ENCODE measurements around the gene BGLAP. TPM values are rescaled to one million over a fixed set of nuclear protein-coding genes. Genes with fewer than 3 reads are reported as not detected.

The BGLAP gene
- polyA plus RNA-seq, 1 experiment, result 0.12 TPM

DNA sequence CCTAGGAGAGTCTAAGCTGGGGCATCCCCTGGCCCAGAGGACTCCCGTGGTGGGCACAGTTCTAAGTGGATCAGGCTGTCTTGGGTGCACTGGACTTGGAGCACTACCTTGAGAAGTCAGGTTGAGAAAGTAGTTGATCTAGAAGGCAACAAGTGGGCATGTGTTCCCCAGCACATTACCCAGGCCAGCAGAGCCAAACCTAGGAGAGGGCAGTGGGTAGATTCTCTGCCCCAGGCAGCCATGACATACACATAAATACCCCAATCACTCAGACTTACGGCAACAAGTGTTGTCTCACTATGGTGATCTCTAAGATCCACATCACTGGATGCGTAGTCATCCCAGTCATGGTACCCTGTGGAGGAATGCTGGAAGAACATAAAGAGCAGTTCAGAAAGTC lies 30.7 kb upstream of the BGLAP start:
- ChIA-PET POLR2A (no interaction called here), CTCF (interaction anchor here (3.0 kb wide), 1 partner anchor 14 kb away, joined by 13 read pairs; no protein-coding TSS in a partner anchor)
- H3K27ac ChIP-seq (ENCODE audit: low read depth, low read length), result no peak overlapping the region
- TF ChIP-seq, protein P1, sequence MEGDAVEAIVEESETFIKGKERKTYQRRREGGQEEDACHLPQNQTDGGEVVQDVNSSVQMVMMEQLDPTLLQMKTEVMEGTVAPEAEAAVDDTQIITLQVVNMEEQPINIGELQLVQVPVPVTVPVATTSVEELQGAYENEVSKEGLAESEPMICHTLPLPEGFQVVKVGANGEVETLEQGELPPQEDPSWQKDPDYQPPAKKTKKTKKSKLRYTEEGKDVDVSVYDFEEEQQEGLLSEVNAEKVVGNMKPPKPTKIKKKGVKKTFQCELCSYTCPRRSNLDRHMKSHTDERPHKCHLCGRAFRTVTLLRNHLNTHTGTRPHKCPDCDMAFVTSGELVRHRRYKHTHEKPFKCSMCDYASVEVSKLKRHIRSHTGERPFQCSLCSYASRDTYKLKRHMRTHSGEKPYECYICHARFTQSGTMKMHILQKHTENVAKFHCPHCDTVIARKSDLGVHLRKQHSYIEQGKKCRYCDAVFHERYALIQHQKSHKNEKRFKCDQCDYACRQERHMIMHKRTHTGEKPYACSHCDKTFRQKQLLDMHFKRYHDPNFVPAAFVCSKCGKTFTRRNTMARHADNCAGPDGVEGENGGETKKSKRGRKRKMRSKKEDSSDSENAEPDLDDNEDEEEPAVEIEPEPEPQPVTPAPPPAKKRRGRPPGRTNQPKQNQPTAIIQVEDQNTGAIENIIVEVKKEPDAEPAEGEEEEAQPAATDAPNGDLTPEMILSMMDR (IDR thresholded peaks at IDR 0.05; ENCODE audit: low read depth, low read length), result no peak
- no peak overlapping the region for H3K4me3 ChIP-seq (ENCODE audit: low read depth, low read length)
- no peaks in the 10 kb centered on the region for H3K9me3 ChIP-seq (ENCODE audit: control insufficient read depth, insufficient read depth, low read length)
- H3K27me3 ChIP-seq (ENCODE audit: control insufficient read depth, insufficient read depth, low read length), result no peaks in the 10 kb centered on the region
- no peak for DNase-seq (ENCODE audit: low read depth, low spot score)

- ChIA-PET CTCF (interaction anchor here (1.5 to 5.1 kb wide), 2 partner anchors 13 kb away, joined by 7 to 37 read pairs; no protein-coding TSS in a partner anchor), POLR2A (interaction anchor here (0.9 to 1.7 kb wide), 8 partner anchors 8 to 289 kb away, joined by 3 to 18 read pairs (median 5); partner anchors contain the start of genes LMNA, MEF2D and SLC25A44)
- Histone ChIP-seq H3K27ac (ENCODE audit: low read depth, low read length) (peak overlapping the region; percentile 96), H3K9me3 (ENCODE audit: control insufficient read depth, insufficient read depth, low read length) (no peaks in the 10 kb centered on the region; the same call in 1 of the 2 replicates), H3K27me3 (ENCODE audit: control insufficient read depth, insufficient read depth, low read length) (no peaks in the 10 kb centered on the region), H3K4me3 (ENCODE audit: low read depth, low read length) (peak overlapping the region; percentile 47)
- no peak for DNase-seq (ENCODE audit: low read depth, low spot score)
- TF ChIP-seq, protein P1 (IDR thresholded peaks at IDR 0.05; ENCODE audit: low read depth, low read length), result no peak
These were observed 29.9 kb upstream of the BGLAP start for GRCh38 chr1:156212130-156212529.

DNA sequence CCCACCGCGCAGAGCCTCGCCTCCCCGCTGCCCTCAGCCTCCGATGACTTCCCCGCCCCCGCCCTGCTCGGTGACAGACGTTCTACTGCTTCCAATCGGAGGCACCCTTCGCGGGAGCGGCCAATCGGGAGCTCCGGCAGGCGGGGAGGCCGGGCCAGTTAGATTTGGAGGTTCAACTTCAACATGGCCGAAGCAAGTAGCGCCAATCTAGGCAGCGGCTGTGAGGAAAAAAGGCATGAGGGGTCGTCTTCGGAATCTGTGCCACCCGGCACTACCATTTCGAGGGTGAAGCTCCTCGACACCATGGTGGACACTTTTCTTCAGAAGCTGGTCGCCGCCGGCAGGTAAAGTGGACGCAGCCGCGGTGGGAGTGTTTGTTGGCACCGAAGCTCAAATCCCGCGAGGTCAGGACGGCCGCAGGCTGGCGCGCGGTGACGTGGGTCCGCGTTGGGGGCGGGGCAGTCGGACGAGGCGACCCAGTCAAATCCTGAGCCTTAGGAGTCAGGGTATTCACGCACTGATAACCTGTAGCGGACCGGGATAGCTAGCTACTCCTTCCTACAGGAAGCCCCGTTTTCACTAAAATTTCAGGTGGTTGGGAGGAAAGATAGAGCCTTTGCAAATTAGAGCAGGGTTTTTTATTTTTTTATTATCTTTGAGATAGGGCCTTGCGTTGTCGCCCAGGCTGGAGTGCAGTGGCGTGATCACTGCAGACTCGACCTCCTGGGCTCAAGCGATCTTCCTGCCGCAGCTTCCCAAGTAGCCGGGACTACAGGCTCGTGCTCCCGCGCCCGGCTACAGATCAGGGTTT lies 28.9 kb upstream of the BGLAP start, which contains the start of gene PMF1:
Gene PMF1, plus strand, starts transcription at position 175 of the 811 bp plus-strand sequence. Its CDS starts 9 bp downstream, at position 184.
- peak; percentile 83 for DNase-seq (ENCODE audit: low read depth, low spot score)
- POLR2A ChIA-PET, result interaction anchor here (0.7 to 1.7 kb wide), 16 partner anchors 9 to 288 kb away, joined by 3 to 18 read pairs (median 4); partner anchors contain the start of genes LMNA, MEF2D, SLC25A44 and SMG5
- peak within 1 kb of the TSS; percentile 96 for H3K4me3 ChIP-seq (ENCODE audit: low read depth, low read length)
- CTCF ChIA-PET, result interaction anchor here (0.8 to 5.1 kb wide), 6 partner anchors 12 to 117 kb away, joined by 3 to 37 read pairs (median 5); partner anchors contain the start of gene SLC25A44
- TF ChIP-seq, protein P1 (IDR thresholded peaks at IDR 0.05; ENCODE audit: low read depth, low read length), result no peak
- H3K9me3 ChIP-seq (ENCODE audit: control insufficient read depth, insufficient read depth, low read length), result no peaks in the 10 kb centered on the region; the same call in 1 of the 2 replicates
- no peaks in the 10 kb centered on the region for H3K27me3 ChIP-seq (ENCODE audit: control insufficient read depth, insufficient read depth, low read length)
- H3K27ac ChIP-seq (ENCODE audit: low read depth, low read length), result peak within 1 kb of the TSS; percentile 96

GRCh38 chr1:156213644-156213966 lies 28.4 kb upstream of the BGLAP start:
- TF ChIP-seq, protein P1 (IDR thresholded peaks at IDR 0.05; ENCODE audit: low read depth, low read length), result no peak
- Histone ChIP-seq H3K4me3 (ENCODE audit: low read depth, low read length) (peak overlapping the region; percentile 96), H3K27ac (ENCODE audit: low read depth, low read length) (peak overlapping the region; percentile 96), H3K9me3 (ENCODE audit: control insufficient read depth, insufficient read depth, low read length) (no peaks in the 10 kb centered on the region; the same call in 1 of the 2 replicates), H3K27me3 (ENCODE audit: control insufficient read depth, insufficient read depth, low read length) (no peaks in the 10 kb centered on the region)
- POLR2A ChIA-PET, result interaction anchor here (0.8 to 1.7 kb wide), 11 partner anchors 10 to 90 kb away, joined by 3 to 18 read pairs (median 5); partner anchors contain the start of genes SLC25A44 and SMG5
- DNase-seq (ENCODE audit: low read depth, low spot score), result no peak
- CTCF ChIA-PET, result interaction anchor here (0.8 to 5.1 kb wide), 4 partner anchors 12 to 117 kb away, joined by 3 to 37 read pairs (median 5); no protein-coding TSS in a partner anchor

Measured in AG04450 (cell line).